B cell (primary cell): ENCODE results near the gene IGLL5. TPM values are rescaled to one million over a fixed set of nuclear protein-coding genes. Genes with fewer than 3 reads are reported as not detected.

Experiments
- ATAC-seq: fragments of 200-7000 bp; cut with Tn5 transposase; one replicate; pipeline ENCODE4 v1.10.0; 2021; ENCODE audit warnings: low read depth, mild to moderate bottlenecking, moderate number of reproducible peaks, moderate library complexity
- CTCF ChIA-PET: fragments of 350-600 bp; sonication (Branson Sonifier 250); formaldehyde crosslinking; loops from one replicate; lab custom pipeline; 2021; ENCODE audit warnings: antibody characterized with exemption, inconsistent platforms; lab: Charles Lee
- POLR2A ChIA-PET: fragments of 350-600 bp; sonication (Branson Sonifier 250); formaldehyde crosslinking; loops from one replicate; lab custom pipeline; 2021; ENCODE audit warnings: antibody characterized with exemption; lab: Charles Lee
- DNase-seq: peaks from one replicate; pipeline ENCODE4 v3.0.0; 2013
- H2AFZ ChIP-seq: 2 replicates; pipeline ENCODE4 v1.6.1; 2012; ENCODE audit warnings: mild to moderate bottlenecking, low read depth, low read length; ENCODE audit not compliant: insufficient read depth, poor library complexity, severe bottlenecking
- H3K27ac ChIP-seq, 2 donors: 1 replicate in 1 of 2; 2 replicates in 1 of 2; pipeline ENCODE4 v1.5.1; 2012 to 2013; ENCODE audit warnings: low read length in 2 of 2, mild to moderate bottlenecking in 2 of 2, moderate library complexity in 1 of 2
- H3K27me3 ChIP-seq, 4 experiments: fragments of 200-600 bp in 1 of 4; sonication (generic) in 1 of 4; replicated peaks in 1 of 4; 1 replicate in 2 of 4; 2 replicates in 2 of 4; pipeline versions ENCODE4 v1.6.1 to v1.7.0; 2013 to 2016; ENCODE audit warnings: low read length in 3 of 4, mild to moderate bottlenecking in 2 of 4, mixed read lengths in 1 of 4, moderate library complexity in 1 of 4; ENCODE audit not compliant: insufficient read depth in 4 of 4, control insufficient read depth in 3 of 4; ENCODE audit errors: control extremely low read depth in 1 of 4
- H3K36me3 ChIP-seq, 2 experiments: replicated peaks in 1 of 2; 1 replicate in 1 of 2; 2 replicates in 1 of 2; pipeline versions ENCODE4 v1.6.1 to v1.7.1; 2013; ENCODE audit warnings: low read length in 1 of 2; ENCODE audit not compliant: insufficient read depth in 2 of 2, control insufficient read depth in 1 of 2; ENCODE audit errors: control extremely low read depth in 1 of 2, extremely low read depth in 1 of 2
- H3K4me1 ChIP-seq, 2 donors: fragments of 200-600 bp in 1 of 2; sonication (generic) in 1 of 2; 1 replicate in 1 of 2; 2 replicates in 1 of 2; pipeline versions ENCODE4 v1.5.1 to v1.6.1; 2013 to 2017; ENCODE audit warnings: low read length in 2 of 2; ENCODE audit not compliant: control insufficient read depth in 2 of 2, insufficient read depth in 2 of 2
- H3K4me2 ChIP-seq: replicated peaks from 2 replicates; pipeline ENCODE3; 2012; ENCODE audit warnings: mild to moderate bottlenecking, low read depth, low read length; ENCODE audit not compliant: poor library complexity, severe bottlenecking
- H3K4me3 ChIP-seq, 5 experiments: fragments of 200-600 bp in 1 of 5; sonication (generic) in 1 of 5; 1 replicate in 3 of 5; 2 replicates in 2 of 5; pipeline versions ENCODE4 v1.5.1 to v1.7.0; 2011 to 2016; ENCODE audit warnings: low read length in 4 of 5, mild to moderate bottlenecking in 4 of 5, low read depth in 2 of 5, control low read depth in 1 of 5, moderate library complexity in 1 of 5; ENCODE audit not compliant: insufficient read depth in 1 of 5; ENCODE audit errors: control extremely low read depth in 1 of 5, extremely low read depth in 1 of 5
- H3K79me2 ChIP-seq: fragments of 200-600 bp; sonication (generic); one replicate; pipeline ENCODE4 v1.6.0; 2016; ENCODE audit warnings: low read length; ENCODE audit not compliant: control insufficient read depth, insufficient read depth
- H3K9ac ChIP-seq: fragments of 200-600 bp; sonication (generic); 2 replicates; pipeline ENCODE4 v1.6.1; 2017; ENCODE audit warnings: mild to moderate bottlenecking, low read length, moderate library complexity
- H3K9me3 ChIP-seq, 3 donors: one replicate each; pipeline versions ENCODE4 v1.6.1 to v1.7.1; 2013; ENCODE audit warnings: low read length in 2 of 3; ENCODE audit not compliant: control insufficient read depth in 2 of 3, insufficient read depth in 1 of 3; ENCODE audit errors: control extremely low read depth in 1 of 3
- H4K20me1 ChIP-seq: 2 replicates; pipeline ENCODE4 v1.6.0; 2012; ENCODE audit warnings: mild to moderate bottlenecking, low read length; ENCODE audit not compliant: insufficient read depth, control insufficient read depth, poor library complexity, severe bottlenecking
- H3K27ac Mint-ChIP-seq: one replicate; pipeline ENCODE4 v1.8.0; 2021; ENCODE audit warnings: mixed read lengths
- H3K27me3 Mint-ChIP-seq: one replicate; pipeline ENCODE4 v1.8.0; 2021; ENCODE audit warnings: mixed read lengths
- H3K4me1 Mint-ChIP-seq: one replicate; pipeline ENCODE4 v1.8.0; 2021; ENCODE audit warnings: mixed read lengths
- H3K4me3 Mint-ChIP-seq: one replicate; pipeline ENCODE4 v1.8.0; 2021; ENCODE audit warnings: mixed read lengths
- H3K9me3 Mint-ChIP-seq: one replicate; pipeline ENCODE4 v1.8.0; 2022; ENCODE audit warnings: mixed read lengths; ENCODE audit not compliant: insufficient read depth
- CTCF ChIP-seq: fragments of 200-600 bp; IDR thresholded peaks from one replicate; pipeline ENCODE4 v1.8.0; 2022; ENCODE audit warnings: antibody characterized with exemption, mild to moderate bottlenecking
- EZH2 ChIP-seq: IDR thresholded peaks from 2 replicates; pipeline ENCODE4 v1.6.1; 2012; ENCODE audit warnings: borderline replicate concordance, low read depth, mild to moderate bottlenecking, moderate library complexity, low read length; ENCODE audit not compliant: insufficient read depth, poor library complexity, severe bottlenecking
- WGBS: methylation state at CpG from one replicate; pipeline ENCODE4 v1.1.5; 2013; ENCODE audit warnings: missing lambda C conversion rate; ENCODE audit not compliant: insufficient coverage; 5-methylcytosine and 5-hydroxymethylcytosine counted together
- intact Hi-C: fragments of 100-400 bp; cut with micrococcal nuclease; formaldehyde crosslinking; loops from one replicate; pipeline ENCODE4 v1.10.0; 2022
- polyA plus RNA-seq: library from polyadenylated mRNA; depleted of rRNA; stranded (reverse); fragments of >200 nt; gene quantifications from 2 replicates; pipeline ENCODE4 v1.2.3, GENCODE V29; 2012
- total RNA-seq, 2 donors: library from RNA; stranded (reverse); fragments of 120-200 nt in 1 of 2; gene quantifications; 1 replicate in 1 of 2; 2 replicates in 1 of 2; pipeline versions ENCODE4 v1.2.3 to v1.2.4, GENCODE V29; 2013 to 2022

Gene IGLL5
- total and polyA plus RNA-seq, 2 donors (not counting 1 experiment from before 2014, with no cell fraction given), result 39.8 to 365 TPM

- no peak overlapping the region for H3K9ac ChIP-seq
- no peak for TF ChIP-seq EZH2
- TF ChIP-seq CTCF, result no peak
Measured at GRCh38 chr22:22944268-22944985, 56.8 kb downstream of the IGLL5 start.

DNA sequence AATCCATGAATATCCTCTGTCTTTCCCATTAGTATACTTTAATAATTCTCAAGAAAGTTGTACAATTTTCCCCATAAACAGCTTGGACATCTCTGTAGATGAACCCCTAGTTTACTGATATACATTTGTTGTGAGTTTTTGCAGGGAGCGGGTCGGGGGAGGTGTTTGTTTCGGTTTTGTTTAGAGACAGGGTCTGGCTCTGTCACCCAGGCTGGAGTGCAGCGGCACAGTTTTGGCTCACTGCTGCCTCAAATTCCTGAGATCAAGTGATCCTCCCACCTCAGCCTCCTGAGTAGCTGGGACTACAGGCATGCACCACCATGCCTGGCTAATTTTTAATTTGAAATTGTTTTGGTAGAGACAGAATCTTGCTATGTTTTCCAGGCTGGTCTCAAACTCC is 57.6 kb downstream of the IGLL5 start:
- no peak for TF ChIP-seq CTCF
- TF ChIP-seq EZH2, result no peak
- Histone ChIP-seq H3K4me1 (peaks cover 67 to 79% of the 10 kb centered on the region in 2 donors), H3K4me2 (no peak overlapping the region), H3K36me3 (no peaks in the 10 kb centered on the region), H3K27me3 (no peaks in the 10 kb centered on the region), H2AFZ (no peak overlapping the region), H3K27ac (no peak overlapping the region), H3K4me3 (no peak overlapping the region), H3K9ac (no peak overlapping the region), H3K9me3 (peaks cover 0 to 11% (median 0%) of the 10 kb centered on the region in 3 donors), H4K20me1 (no peaks in the 10 kb centered on the region), H3K79me2 (peaks cover 38% of the 10 kb centered on the region)
- POLR2A ChIA-PET, result interaction anchor here (4.0 kb wide), 1 partner anchor 10 kb away, joined by 15 read pairs; no protein-coding TSS in a partner anchor
- H3K4me1 Mint-ChIP-seq, result peaks cover 71% of the 10 kb centered on the region
- DNase-seq (peak; percentile 8), ATAC-seq (no peak)
- no peak overlapping the region for H3K27ac Mint-ChIP-seq
- WGBS, result 100% methylated on average over 1 of the region's 4 CpGs
- peaks cover 5% of the 10 kb centered on the region for H3K27me3 Mint-ChIP-seq
- intact Hi-C loops, result no loop called here
- H3K9me3 Mint-ChIP-seq, result no peaks in the 10 kb centered on the region
- H3K4me3 Mint-ChIP-seq, result no peak overlapping the region
- CTCF ChIA-PET, result interaction anchor here (0.9 to 6.6 kb wide), 10 partner anchors 10 to 197 kb away, joined by 3 to 102 read pairs (median 14); no protein-coding TSS in a partner anchor

More at GRCh38 chr22:22944268-22944985, 56.8 kb downstream of the IGLL5 start:
- Mint-ChIP-seq H3K27ac (peak overlapping the region; percentile 83), H3K27me3 (no peaks in the 10 kb centered on the region), H3K4me3 (peak overlapping the region; percentile 56), H3K4me1 (peaks cover 73% of the 10 kb centered on the region), H3K9me3 (no peaks in the 10 kb centered on the region)
- Histone ChIP-seq H3K4me3 (no peak overlapping the region), H3K4me2 (peak overlapping the region; percentile 56), H4K20me1 (no peaks in the 10 kb centered on the region), H3K36me3 (no peaks in the 10 kb centered on the region), H3K9me3 (peaks cover 0 to 11% (median 0%) of the 10 kb centered on the region in 3 donors), H3K79me2 (peaks cover 38% of the 10 kb centered on the region), H3K27me3 (no peaks in the 10 kb centered on the region), H2AFZ (no peak overlapping the region), H3K27ac (peak overlapping the region in 1 of 2 donors; percentile 28), H3K4me1 (peaks cover 75 to 81% of the 10 kb centered on the region in 2 donors)
- no peak for ATAC-seq
- 89% methylated on average over 14 of the region's 18 CpGs for WGBS
- no peak for DNase-seq
- ChIA-PET CTCF (interaction anchor here (0.8 to 7.8 kb wide), 16 partner anchors 11 to 736 kb away, joined by 3 to 102 read pairs (median 8); no protein-coding TSS in a partner anchor), POLR2A (interaction anchor here (1.2 to 4.0 kb wide), 3 partner anchors 10 to 43 kb away, joined by 4 to 15 read pairs (median 14); no protein-coding TSS in a partner anchor)
- intact Hi-C loops, result no loop called here
